Transverse colon (tissue), 4 donors: ENCODE results near the gene GOLGA1.

Experiments
- CTCF ChIP-seq, 5 experiments: fragments of 200-600 bp in 3 of 5; fragments of 450-650 bp in 2 of 5; sonication (generic) in 3 of 5; IDR thresholded peaks; 1 replicate in 2 of 5; 2 replicates in 3 of 5; pipeline ENCODE4 v1.5.1; 2016 to 2017; ENCODE audit warnings: antibody characterized with exemption in 5 of 5, inconsistent platforms in 3 of 5, mild to moderate bottlenecking in 2 of 5, moderate library complexity in 1 of 5
- POLR2A ChIP-seq: fragments of 450-650 bp; IDR thresholded peaks from one replicate; pipeline ENCODE4 v1.6.1; 2016; ENCODE audit warnings: antibody characterized with exemption, mild to moderate bottlenecking, moderate library complexity
- POLR2AphosphoS5 ChIP-seq, 3 donors: sonication (generic); formaldehyde crosslinking; IDR thresholded peaks; one replicate each; pipeline ENCODE4 v1.6.1; 2016; ENCODE audit warnings: antibody characterized with exemption in 3 of 3

DNA sequence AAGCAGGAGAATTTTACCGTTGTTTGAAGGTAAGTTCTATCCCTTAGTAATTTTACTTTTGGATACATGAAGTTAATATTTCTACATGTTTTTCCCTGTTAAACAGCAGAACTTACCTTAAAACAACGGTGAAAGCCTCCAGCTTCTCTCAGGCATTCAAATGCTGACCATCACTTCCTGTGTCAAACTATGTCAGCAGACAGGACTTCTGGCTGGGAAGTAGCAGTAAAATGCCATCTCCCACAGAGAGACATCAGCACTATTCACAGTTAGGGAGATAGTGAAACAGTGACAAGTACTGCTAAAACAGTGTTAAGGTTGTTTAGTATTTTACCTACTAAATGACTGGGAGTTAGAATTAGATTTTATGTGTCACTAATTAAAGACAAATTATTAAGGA lies 34.2 kb upstream of the GOLGA1 start:
- TF ChIP-seq CTCF (IDR thresholded peaks at IDR 0.05): no peak
- no peak for TF ChIP-seq POLR2A
- TF ChIP-seq POLR2AphosphoS5 (IDR thresholded peaks at IDR 0.05): no peak
